HL-60/S4 treated with phorbol 12-myristate 13-acetate at 8.2 ng/mL for 4 days and 3 days (cell line): ENCODE results near the gene CTSE.

Experiments used
- in situ Hi-C: fragments of 300-500 bp; cut with MboI; formaldehyde crosslinking; loops from 2 replicates; pipeline ENCODE4 v1.15.0; 2022; ENCODE audit warnings: low sequenced_read_pairs

The CTSE gene

GRCh38 chr1:206050655-206051235 lies 27.1 kb upstream of the CTSE start:
- in situ Hi-C loops, result no loop called here

GRCh38 chr1:206049919-206050600 lies 26.4 kb upstream of the CTSE start:
- in situ Hi-C loops, result no loop called here

GRCh38 chr1:206049293-206049692 lies 25.6 kb upstream of the CTSE start:
- in situ Hi-C loops, result no loop called here

GRCh38 chr1:206048582-206048981 lies 24.9 kb upstream of the CTSE start:
- in situ Hi-C loops, result no loop called here

- in situ Hi-C loops, result no loop called here
Observed at GRCh38 chr1:206047271-206047670, 23.6 kb upstream of the CTSE start.

- in situ Hi-C loops, result no loop called here
Observed at GRCh38 chr1:206041640-206042039, 17.9 kb upstream of the CTSE start.

- in situ Hi-C loops, result no loop called here
Observed at GRCh38 chr1:206040328-206040727, 16.6 kb upstream of the CTSE start.

GRCh38 chr1:206039046-206039973 lies 15.6 kb upstream of the CTSE start:
- in situ Hi-C loops, result no loop called here

GRCh38 chr1:206037581-206037980 lies 13.9 kb upstream of the CTSE start:
- in situ Hi-C loops, result no loop called here

- in situ Hi-C loops, result no loop called here
Observed at GRCh38 chr1:206036663-206037455, 13.2 kb upstream of the CTSE start.

GRCh38 chr1:206035027-206035426 lies 11.3 kb upstream of the CTSE start:
- in situ Hi-C loops, result no loop called here

GRCh38 chr1:206032380-206033140 lies 8.9 kb upstream of the CTSE start:
- in situ Hi-C loops, result no loop called here

- in situ Hi-C loops, result no loop called here
Observed at GRCh38 chr1:206030714-206031113, 7.0 kb upstream of the CTSE start.

GRCh38 chr1:206030191-206030590 lies 6.5 kb upstream of the CTSE start:
- in situ Hi-C loops, result no loop called here

- in situ Hi-C loops, result loop anchor here (10.0 kb wide), 1 partner anchor 75 kb away; no protein-coding TSS in a partner anchor
Observed at GRCh38 chr1:206029484-206029883, 5.8 kb upstream of the CTSE start.

- in situ Hi-C loops, result loop anchor here (10.0 kb wide), 1 partner anchor 79 kb away; no protein-coding TSS in a partner anchor
Observed at GRCh38 chr1:206025283-206025820, 1.7 kb upstream of the CTSE start.

GRCh38 chr1:206022766-206023165 lies 929 bp downstream of the CTSE start:
- in situ Hi-C loops, result loop anchor here (10.0 kb wide), 1 partner anchor 82 kb away; no protein-coding TSS in a partner anchor

- in situ Hi-C loops, result loop anchor here (10.0 kb wide), 1 partner anchor 83 kb away; no protein-coding TSS in a partner anchor
Observed at GRCh38 chr1:206021626-206022365, 1.9 kb downstream of the CTSE start.
